Activated CD4-positive, alpha-beta T cell treated with anti-CD3 and anti-CD28 coated beads, Interleukin-10, Interleukin-2, amounts not matched to agents 100 ng/mL and 50 ng/mL, durations not matched to agents 16 hours and 8 hours (primary cell): ENCODE measurements around the gene PRKCB.
"Not testable (repeated sequence)": the region's sequence is repeated elsewhere in the genome, so short reads cannot be mapped to it uniquely, and the experiment has no call there.

Experiments used
- DNase-seq: peaks from one replicate; pipeline ENCODE4 v3.0.0-alpha.2; 2020

Gene PRKCB

DNA sequence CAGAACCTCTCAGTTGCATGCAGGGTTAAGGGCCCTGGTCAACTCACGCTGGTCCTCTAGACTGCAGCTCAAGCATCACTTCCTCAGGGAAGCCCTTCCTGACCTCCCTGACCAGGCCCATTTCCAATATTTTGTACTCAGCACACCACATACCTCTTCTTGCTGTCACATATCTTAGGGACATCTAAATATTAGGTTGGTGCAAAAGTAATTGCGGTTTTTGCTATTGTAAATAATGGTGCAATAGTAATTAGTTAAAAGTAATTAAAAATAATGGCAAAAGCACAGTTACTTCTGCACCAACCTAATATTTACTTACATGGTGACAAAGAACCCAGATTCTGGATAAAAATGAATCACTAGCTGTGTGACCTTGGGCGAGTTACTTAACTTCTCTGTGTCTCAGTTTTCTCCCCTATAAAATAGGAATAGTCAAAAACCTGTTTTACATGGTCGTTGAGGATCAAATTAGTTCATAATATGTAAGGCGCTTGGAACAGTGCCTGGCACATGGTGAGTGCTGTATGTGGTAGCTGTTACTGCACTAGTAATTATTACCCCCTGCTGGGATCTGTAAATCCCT, 177.4 kb downstream of the PRKCB start:
- DNase-seq, result no peak

DNA sequence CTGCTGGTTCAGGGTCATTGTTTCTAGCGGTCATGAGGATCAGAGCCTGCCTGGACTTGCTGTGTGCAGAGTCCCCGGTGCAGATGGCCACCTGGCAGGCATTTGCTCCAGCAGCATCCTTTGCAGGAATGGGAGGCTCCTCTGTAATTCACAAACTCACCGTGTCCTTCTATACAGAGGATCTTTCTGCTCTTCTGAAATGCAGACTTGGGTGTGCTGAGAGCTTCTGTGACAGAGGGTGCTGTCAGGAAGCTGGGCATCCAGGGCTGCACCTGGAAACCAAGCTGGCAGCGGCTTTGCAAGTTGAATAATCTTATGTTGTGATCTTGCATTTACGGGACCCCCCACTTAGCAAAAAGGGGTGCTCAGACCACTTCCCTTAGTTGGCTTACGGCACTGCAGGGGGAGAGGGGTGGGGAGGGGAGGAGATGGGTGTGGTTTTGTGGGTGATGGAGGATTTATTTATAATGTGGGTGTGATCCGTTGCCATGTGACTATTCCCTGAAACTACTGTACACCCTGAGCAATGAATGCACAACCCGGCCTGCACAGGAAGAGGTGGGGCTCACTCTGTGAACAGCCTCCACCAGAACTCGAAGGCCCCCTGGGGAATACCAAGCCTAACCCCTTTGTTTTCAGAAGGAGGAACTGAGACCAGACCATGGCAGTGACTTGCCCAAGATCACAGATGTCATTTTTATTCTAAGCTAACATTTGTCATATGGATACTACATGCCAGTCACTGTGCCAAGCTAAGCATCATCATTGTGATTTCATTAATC, 178.3 kb downstream of the PRKCB start:
- peak; percentile 71 for DNase-seq

DNA sequence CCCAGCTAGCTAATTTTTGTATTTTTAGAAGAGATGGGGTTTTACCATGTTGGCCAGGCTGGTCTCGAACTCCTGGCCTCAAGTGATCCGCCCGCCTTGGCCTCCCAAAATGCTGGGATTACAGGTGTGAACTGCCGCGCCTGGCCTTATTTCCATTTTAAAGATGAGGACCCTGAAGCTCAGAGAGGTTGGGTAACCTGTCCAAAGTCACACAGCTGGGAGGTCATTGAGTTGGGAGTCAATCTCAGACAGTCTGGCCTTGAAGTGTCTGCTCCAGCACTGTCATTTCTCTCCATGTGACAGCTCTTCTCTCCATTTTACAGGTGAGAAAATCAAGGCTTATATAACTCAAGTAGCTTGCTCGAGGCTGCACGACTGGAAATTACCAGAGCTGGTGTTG, 179.2 kb downstream of the PRKCB start:
- not testable (repeated sequence) for DNase-seq

DNA sequence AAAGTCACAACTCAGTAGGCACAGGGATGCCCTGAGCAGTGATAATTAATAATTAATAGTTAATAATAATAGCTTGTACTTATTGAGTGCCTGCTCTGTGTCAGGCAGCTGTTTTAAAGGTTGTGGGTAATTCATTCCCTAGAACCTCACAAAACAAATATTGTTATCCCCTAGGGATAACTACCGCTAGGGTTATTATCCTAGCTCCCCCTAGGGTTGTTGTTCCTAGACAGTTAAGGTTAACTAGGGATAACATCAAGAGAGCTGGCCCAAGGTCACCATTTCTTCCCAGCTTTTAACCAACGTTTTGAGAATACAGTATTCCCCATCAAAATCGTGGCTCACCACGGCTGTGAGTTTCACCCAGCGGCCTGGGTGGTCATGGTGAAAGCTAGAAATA, 180.1 kb downstream of the PRKCB start:
- no peak for DNase-seq

DNA sequence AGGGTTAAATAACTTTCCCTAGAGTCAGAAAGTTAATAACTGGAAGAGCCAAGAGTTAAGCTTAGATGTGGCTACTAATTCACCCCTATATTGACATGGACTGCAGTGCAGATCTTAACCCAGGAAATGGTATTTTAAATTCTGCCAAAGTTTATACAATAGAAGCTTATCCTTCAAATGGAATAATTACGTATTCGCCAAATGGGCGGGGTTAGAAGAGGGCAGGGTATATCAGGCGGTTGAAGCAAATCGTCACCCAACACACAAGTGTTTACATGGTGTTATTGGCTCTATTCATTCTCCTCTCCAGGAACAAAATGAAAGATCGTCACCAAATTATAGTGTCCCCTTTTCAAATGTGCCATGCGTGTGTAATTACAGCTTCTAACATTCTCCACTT, 182.7 kb downstream of the PRKCB start:
- no peak for DNase-seq

DNA sequence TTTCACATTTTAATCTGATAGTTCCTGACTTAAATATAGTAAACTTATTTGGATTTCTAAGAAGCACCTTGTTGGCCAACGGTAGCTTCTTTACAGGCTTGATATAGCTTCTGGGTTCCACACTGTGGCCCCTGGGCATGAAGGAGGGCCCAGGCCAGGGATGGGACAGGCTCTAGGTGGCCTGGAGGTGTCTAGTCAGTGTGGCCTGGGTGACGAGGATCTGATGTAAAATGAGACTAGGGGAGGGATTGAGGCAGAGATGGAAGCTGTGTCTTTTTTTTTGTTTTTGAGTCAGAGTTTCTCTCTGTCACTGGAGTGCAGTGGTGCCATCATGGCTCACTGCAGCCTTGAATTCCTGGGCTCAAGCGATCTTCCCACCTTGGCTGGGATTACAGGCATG, 187.0 kb downstream of the PRKCB start:
- DNase-seq, result peak; percentile 15

DNA sequence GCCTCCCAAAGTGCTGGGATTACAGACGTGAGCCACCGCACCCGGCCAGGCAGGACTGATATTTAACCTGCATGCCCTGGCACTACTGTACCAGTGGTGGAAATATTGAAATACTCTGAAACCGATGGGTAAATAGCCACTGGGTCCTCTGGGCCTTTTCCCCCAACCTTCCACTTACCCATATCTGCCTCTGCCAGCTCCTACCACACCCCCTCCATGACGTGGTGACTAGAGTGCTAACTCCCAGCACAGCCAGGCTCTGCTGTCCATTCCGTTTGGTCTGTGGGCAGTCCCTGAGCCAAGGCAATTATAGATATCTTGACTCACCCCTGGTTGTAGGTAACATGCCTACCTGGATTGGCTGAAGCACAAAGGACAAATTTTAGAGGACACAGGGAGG, 187.8 kb downstream of the PRKCB start:
- DNase-seq, result no peak

DNA sequence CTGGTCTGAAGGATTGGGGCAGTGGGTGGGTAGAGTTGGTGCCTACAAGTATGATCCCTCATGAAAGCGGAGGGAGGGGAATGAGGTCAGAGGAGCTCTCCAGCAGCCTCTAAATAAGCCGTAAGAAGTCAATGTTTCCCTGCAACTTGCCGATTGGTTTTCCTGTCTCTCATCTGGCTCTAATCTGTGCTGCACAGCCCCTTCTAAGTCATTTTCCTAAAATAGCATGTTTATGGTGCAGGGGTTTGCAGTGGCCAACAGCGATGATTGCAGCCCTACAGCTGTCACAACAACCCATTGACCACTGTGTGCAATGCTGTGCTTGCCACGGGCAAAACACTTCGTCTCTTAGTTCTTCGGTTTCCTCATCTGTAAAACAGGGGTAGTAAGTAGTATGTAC, 189.2 kb downstream of the PRKCB start:
- no peak for DNase-seq

DNA sequence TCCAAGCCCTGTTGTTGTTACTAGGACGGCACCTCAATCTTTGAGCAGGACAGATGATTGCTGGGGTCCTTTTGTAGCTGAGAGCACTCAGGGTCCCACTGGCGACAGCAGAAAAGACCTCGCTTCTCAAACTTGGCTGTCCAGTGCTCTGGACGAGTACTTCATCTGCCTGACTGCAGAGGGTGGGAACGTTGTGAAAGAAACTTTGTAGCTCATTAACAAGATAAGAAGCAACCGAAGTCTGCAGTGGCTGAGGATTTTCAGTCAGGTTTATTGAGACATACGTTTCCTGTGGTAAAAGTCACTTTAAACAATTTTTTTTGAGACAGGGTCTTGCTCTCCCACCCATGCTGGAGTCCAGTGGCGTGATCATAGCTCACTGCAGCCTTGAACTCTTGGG, 191.7 kb downstream of the PRKCB start:
- DNase-seq, result no peak

DNA sequence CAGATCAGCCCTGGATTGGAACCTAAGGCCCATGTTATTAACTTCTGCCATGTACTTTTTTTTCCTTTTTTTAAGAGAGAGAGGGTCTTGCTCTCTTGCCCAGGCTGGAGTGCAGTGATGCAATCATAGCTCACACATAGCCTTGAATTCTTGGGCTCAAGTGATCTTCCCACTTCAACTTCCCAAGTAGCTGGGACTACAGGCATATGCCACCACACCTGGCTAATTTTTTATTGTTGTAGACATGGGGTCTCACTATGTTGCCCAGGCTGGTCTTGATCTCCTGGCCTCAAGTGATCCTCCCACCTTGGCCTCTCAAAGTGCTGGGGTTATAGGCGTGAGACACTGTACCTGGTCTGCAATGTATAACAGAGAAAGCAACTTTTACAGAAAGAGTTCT, 194.1 kb downstream of the PRKCB start:
- not testable (repeated sequence) for DNase-seq

DNA sequence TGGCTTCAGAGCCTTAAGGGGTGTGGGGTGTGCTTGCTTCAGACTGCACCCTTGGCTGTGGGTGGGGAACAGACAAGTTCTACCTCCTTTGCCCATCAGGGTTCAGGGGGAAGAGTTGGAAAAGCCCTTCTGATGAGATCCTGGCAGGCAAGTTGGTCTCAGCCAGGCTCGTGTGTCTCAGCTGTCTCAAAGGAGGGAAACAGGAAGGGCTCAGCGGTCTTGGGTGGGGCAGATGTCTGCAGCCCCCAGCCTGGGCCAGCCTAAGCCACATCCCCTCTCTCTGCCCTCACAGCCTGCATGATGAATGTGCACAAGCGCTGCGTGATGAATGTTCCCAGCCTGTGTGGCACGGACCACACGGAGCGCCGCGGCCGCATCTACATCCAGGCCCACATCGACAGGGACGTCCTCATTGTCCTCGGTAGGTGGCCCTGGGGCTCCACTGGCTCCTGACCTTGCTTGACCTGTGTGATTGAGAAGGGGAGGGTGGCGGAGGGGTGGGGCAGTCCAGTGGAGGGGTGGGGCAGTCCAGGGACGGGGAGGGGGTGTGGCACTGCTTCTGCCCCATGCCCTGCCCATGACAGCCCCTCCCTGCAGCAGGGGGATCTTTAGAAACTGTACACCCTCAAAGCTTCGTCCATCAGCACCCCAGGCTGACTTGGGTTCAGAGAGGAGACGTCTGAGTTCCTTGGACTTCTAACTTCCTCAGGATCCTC, 199.5 kb downstream of the PRKCB start:
- no peak for DNase-seq

DNA sequence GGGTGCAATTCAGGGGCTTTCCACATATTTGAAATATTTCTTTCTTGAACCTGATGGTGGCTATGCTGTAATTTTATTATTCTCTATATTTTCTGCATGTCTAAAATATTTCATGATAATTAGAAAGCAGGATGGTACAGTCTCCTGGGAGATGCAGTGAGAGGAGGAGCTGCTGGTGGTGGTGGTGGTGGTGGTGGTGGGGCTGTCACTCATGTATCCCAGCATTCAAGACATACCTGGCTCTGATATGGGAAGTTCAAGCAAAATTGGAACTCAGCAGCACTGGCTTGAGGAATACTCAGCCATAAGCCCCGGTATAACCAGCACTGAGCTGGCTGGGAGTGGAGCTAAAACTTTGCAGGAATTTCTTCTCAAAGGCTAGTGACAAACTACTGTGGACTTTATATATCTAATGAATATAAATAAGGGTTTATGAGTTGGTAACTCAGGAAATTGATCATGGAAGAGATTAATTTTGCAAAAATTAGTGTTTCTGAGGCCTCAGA, 200.3 kb downstream of the PRKCB start:
- DNase-seq, result no peak

DNA sequence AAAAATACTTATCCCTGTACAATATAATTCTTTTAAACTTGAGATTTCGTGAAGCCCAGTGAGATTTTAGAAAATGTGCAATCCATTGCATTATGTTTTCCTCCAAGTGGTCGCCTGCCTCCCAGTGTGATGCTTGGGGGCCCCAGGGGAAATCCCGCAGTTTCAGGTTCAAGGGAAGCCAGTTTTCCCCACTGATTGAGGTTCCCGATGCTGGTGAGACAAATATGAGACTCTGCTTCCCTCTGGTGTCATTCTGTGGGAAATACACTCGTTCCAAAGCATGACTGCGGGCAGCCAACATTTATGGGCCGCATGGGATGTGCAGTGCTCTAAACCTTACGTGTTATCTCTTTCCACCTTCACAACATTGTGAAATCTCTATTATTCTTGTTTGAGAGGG, 200.8 kb downstream of the PRKCB start:
- DNase-seq, result peak; percentile 49

DNA sequence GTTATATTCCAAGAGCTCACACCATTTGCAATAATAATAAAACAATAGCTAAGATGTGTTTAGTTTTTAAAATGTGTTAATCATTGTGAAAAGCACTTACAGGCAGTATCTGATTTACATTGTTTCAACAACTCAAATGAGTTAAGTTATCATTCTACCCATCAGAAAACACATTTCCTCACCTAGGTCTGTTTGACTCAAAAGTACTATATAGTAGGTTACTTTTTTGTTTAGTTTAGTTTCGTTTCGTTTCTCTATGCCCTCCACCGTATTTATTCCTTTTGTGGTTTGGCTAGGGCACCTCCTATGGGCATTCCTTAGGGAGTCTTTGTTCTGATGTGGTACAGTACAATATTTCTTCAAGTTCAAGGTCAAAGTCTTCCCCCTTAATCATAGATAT, 201.6 kb downstream of the PRKCB start:
- peak; percentile 5 for DNase-seq

DNA sequence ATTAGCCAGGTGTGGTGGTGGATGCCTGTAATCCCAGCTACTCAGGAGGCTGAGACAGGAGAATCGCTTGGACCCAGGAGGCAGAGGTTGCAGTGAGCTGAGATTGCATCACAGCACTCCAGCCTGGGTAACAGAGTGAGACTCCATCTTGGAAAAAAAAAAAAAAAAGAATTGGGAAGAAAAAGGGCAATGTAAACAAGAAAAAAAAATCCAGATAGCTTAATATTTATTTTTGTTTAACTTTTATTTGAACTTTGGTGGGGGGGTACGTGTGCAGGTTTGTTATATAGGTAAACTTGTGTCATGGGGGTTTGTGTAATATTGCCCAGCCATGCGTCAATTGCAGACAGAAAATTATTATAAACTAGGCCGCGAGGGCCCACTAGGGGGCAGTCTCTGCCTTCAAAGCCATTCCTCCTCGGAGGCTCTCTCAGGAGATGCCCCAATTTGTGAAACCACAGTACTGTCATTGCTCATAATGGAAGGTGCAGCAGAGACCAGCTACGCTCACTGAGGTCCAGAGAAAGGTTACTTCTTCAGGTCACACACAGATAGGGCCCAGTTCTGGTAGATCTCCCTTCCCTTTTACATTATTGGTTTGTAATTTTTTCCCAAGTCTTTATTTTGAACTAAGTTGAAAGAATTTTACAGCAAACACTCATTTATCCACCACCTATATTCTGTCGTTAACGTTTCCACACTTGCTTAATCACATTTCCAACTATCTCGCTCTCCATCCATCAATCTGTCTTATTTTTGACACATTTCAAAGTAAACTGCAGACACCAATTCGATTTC, 206.2 kb downstream of the PRKCB start:
- peak; percentile 88 for DNase-seq

DNA sequence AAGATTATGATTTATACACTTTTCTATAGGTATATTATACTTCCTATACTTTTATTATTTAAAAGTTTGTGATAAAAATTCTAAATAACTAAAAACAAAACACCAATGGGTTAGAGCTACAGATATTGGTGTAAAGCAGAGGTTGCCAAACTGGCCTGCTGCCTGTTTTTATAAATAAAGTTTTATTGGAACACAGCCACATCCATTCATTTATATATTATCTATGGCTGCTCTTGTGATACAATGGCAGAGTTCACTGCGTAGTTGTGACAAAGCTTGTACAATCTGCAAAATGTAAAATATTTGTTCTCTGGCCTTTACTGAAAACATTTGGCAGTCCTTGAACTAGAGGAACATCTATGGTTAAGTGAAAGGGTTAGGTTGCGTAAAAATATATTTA, 208.7 kb downstream of the PRKCB start:
- DNase-seq, result no peak

DNA sequence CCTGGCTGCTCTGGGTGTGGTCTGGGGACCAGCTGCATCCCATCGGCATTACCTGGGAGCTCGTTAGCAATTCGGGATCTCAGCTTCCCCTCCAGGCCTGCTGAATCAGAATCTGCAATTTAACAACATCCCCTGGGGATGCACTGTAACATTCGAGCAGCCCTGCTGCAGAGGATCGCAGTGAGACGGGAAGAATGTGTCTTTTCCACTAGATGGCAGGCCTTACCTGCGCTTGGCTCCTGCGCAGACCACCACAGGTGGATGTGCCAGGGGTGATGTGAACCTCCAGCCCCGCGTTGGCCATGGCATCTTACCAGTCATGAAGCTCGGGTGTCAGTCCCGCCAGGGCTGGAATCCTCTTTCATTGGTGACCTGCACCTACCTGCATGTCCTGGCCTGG, 209.9 kb downstream of the PRKCB start:
- DNase-seq, result no peak

DNA sequence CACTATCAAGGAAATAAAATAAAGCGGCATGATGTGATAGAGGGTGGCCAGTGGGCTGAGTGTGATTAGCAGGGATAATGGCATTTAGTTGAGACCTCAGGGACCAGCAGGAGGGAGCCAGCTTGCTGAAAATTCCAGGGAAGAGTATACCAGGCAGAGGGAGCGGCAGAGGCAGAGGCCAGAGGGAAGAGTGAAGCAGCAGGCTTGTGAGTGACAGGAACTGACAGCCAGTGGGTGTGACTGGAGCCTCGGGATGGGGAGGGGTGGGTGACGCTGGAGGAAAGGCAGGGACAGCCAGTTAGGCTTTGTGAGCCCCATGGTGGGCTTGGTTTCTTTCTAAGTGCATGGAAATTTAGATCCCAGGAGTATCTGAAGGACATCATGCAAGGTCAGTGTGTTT, 210.7 kb downstream of the PRKCB start:
- no peak for DNase-seq

DNA sequence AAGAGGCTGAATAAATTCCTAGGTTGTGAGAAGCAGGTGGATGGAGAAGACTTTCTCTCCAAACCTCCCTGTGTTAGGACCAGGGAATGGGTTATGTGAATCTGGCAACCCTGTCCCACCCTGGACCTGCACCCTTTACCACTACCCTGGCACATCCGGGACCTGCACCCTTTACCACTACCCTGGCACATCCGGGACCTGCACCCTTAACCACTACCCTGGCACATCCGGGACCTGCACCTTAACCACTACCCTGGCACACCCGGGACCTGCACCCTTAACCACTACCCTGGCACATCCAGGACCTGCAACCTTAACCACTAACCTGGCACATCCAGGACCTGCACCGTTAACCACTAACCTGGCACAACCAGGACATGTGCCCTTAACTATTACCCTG, 213.3 kb downstream of the PRKCB start:
- DNase-seq, result no peak

DNA sequence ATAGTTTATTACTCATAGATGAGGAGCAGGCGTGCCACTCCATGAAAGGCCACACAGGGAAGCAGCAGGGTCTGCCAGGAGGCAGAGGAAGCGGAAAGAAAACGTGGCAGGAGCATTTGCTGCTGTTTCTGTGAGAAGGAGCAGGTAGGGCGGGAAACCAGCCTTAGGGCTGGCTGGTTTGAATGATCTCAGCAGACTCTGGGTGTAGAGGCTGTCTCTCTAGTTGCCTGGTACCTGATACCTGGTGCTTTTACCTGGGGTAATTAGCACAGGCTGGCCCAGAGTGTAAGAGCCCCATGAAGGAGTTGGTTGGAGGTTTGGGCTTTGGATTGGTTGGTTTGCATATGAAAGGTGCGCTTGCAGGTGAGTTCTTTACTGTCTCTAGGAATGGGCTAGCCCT, 215.3 kb downstream of the PRKCB start:
- no peak for DNase-seq

DNA sequence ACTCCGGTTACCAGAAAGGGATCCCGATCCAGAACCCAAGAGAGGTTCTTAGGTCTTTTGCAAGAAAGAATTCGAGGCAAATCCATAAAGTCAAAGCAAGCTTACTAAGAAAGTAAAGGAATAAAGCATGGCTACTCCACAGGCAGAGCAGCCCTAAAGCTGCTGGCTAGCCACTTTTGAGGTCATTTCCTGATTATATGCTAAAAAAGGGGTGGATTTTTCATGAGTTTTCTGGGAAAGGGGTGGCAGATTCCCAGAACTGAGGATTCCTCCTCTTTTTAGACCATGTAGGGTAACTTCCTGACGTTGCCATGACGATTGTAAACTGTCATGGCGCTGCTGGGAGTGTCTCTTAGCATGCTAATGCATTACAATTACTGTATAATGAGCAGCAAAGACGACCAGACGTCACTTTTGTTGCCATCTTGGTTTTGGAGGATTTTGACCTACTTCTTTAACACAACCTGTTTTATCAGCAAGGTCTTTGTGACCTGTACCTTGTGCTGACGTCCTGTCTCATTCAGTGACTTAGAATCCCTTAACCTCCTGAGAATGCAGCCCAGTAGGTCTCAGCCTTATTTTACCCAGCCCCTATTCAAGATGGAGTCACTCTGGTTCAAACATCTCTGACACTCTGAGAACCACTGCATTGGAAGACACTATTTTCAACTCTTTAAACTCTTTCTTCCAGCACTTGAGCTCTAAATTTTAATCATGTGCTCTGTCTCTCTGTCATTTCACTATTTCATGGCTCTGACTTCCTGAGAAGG, 216.7 kb downstream of the PRKCB start:
- no peak for DNase-seq
